H1 (cell line): Measurements from ENCODE around the gene CREG2. TPM values are rescaled to one million over a fixed set of nuclear protein-coding genes. Genes with fewer than 3 reads are reported as not detected.

Experiments
- CTCF ChIA-PET: fragments of 300-600 bp; sonication (Branson Sonifier 250); formaldehyde crosslinking; loops from one replicate; lab custom pipeline; 2021; ENCODE audit not compliant: partially characterized antibody; lab: Charles Lee
- POLR2A ChIA-PET: fragments of 300-600 bp; sonication (Branson Sonifier 250); formaldehyde crosslinking; loops from one replicate; lab custom pipeline; 2021; ENCODE audit warnings: inconsistent platforms; ENCODE audit not compliant: partially characterized antibody; lab: Charles Lee
- DNase-seq, 2 experiments: peaks; one replicate each; pipeline versions ENCODE4 v3.0.0 to v3.0.0-alpha.2; 2010 to 2022; ENCODE audit warnings: low spot score in 2 of 2, low read depth in 1 of 2, mixed read lengths in 1 of 2
- FAIRE-seq: peaks from 2 replicates; lab custom pipeline; 2011; peaks lifted over from hg19 to GRCh38; lab: Jason Lieb, UNC
- H2AFZ ChIP-seq: 2 replicates; pipeline ENCODE4 v1.8.1; 2012; ENCODE audit warnings: low read length, inconsistent platforms
- H2AK5ac ChIP-seq: 2 replicates; pipeline ENCODE4 v1.6.1; 2013; ENCODE audit warnings: low read depth, low read length
- H2BK120ac ChIP-seq: replicated peaks from 2 replicates; pipeline ENCODE3; 2013; ENCODE audit warnings: low read depth, low read length, inconsistent platforms
- H2BK12ac ChIP-seq: 2 replicates; pipeline ENCODE4 v1.6.1; 2013; ENCODE audit warnings: low read depth, low read length
- H2BK15ac ChIP-seq: 2 replicates; pipeline ENCODE4 v1.6.1; 2013; ENCODE audit warnings: low read length
- H2BK20ac ChIP-seq: 2 replicates; pipeline ENCODE4 v1.6.1; 2013; ENCODE audit warnings: low read length
- H2BK5ac ChIP-seq: 2 replicates; pipeline ENCODE4 v1.6.1; 2013; ENCODE audit warnings: low read depth, low read length
- H3K14ac ChIP-seq: 2 replicates; pipeline ENCODE4 v1.6.1; 2013; ENCODE audit warnings: inconsistent platforms; ENCODE audit not compliant: insufficient read length
- H3K18ac ChIP-seq: 2 replicates; pipeline ENCODE4 v1.6.1; 2013; ENCODE audit warnings: low read length; ENCODE audit errors: extremely low read depth
- H3K23ac ChIP-seq: 2 replicates; pipeline ENCODE4 v1.6.1; 2013; ENCODE audit warnings: inconsistent platforms; ENCODE audit not compliant: insufficient read length
- H3K23me2 ChIP-seq: 2 replicates; pipeline ENCODE4 v1.6.1; 2013; ENCODE audit warnings: low read depth, low read length
- H3K27ac ChIP-seq: 2 replicates; pipeline ENCODE4 v1.6.1; 2011; ENCODE audit warnings: low read depth, low read length, inconsistent platforms
- H3K27me3 ChIP-seq, 4 experiments: replicated peaks in 1 of 4; 1 replicate in 1 of 4; 2 replicates in 3 of 4; pipeline versions ENCODE4 v1.6.1 to v1.8.1; 2011 to 2013; ENCODE audit warnings: low read length in 3 of 4, mild to moderate bottlenecking in 3 of 4, inconsistent platforms in 2 of 4, mixed read lengths in 2 of 4, moderate library complexity in 1 of 4; ENCODE audit not compliant: control insufficient read depth in 3 of 4, insufficient read depth in 3 of 4; ENCODE audit errors: extremely low read depth in 1 of 4
- H3K36me3 ChIP-seq, 4 experiments: 2 replicates each; pipeline versions ENCODE4 v1.6.1 to v1.8.1; 2011 to 2013; ENCODE audit warnings: mild to moderate bottlenecking in 4 of 4, low read length in 3 of 4, moderate library complexity in 2 of 4, control low read depth in 1 of 4, inconsistent platforms in 1 of 4; ENCODE audit not compliant: insufficient read depth in 4 of 4, control insufficient read depth in 2 of 4
- H3K4ac ChIP-seq: replicated peaks from 2 replicates; pipeline ENCODE3; 2013; ENCODE audit warnings: low read length, low read depth, mixed read lengths, inconsistent platforms; ENCODE audit not compliant: insufficient read length
- H3K4me1 ChIP-seq, 4 experiments: replicated peaks in 1 of 4; 1 replicate in 1 of 4; 2 replicates in 3 of 4; pipeline versions ENCODE4 v1.6.1 to v1.8.1; 2011 to 2013; ENCODE audit warnings: low read length in 3 of 4, inconsistent platforms in 2 of 4, mixed read lengths in 1 of 4; ENCODE audit not compliant: insufficient read depth in 4 of 4, control insufficient read depth in 3 of 4
- H3K4me2 ChIP-seq, 2 experiments: 2 replicates each; pipeline versions ENCODE4 v1.6.1 to v1.8.1; 2011 to 2013; ENCODE audit warnings: low read depth in 2 of 2, low read length in 2 of 2, control low read depth in 1 of 2, inconsistent platforms in 1 of 2, mild to moderate bottlenecking in 1 of 2; ENCODE audit not compliant: insufficient read depth in 1 of 2
- H3K4me3 ChIP-seq, 4 experiments: fragments of 200-600, 300-600 bp in 1 of 4; sonication (generic), shearing (Covaris generic), sonication (Bioruptor Twin) in 1 of 4; 2 replicates each; pipeline versions ENCODE4 v1.5.1 to v1.8.1; 2011 to 2016; ENCODE audit warnings: low read length in 4 of 4, low read depth in 3 of 4, control low read depth in 2 of 4, inconsistent platforms in 2 of 4, mild to moderate bottlenecking in 2 of 4, mixed read lengths in 1 of 4, moderate library complexity in 1 of 4; ENCODE audit not compliant: insufficient read depth in 2 of 4; ENCODE audit errors: extremely low read depth in 1 of 4
- H3K56ac ChIP-seq: replicated peaks from 2 replicates; pipeline ENCODE3; 2013; ENCODE audit warnings: low read depth, mild to moderate bottlenecking, mixed read lengths, low read length, inconsistent platforms; ENCODE audit not compliant: insufficient read length
- H3K79me1 ChIP-seq: 2 replicates; pipeline ENCODE4 v1.6.1; 2013; ENCODE audit warnings: low read depth, low read length, control low read depth
- H3K79me2 ChIP-seq, 2 experiments: 2 replicates each; pipeline versions ENCODE4 v1.6.1 to v1.8.1; 2012 to 2013; ENCODE audit warnings: low read length in 2 of 2, mild to moderate bottlenecking in 2 of 2, inconsistent platforms in 1 of 2; ENCODE audit not compliant: insufficient read depth in 2 of 2, control insufficient read depth in 1 of 2
- H3K9ac ChIP-seq, 4 experiments: replicated peaks in 1 of 4; 1 replicate in 1 of 4; 2 replicates in 3 of 4; pipeline versions ENCODE4 v1.6.1 to v1.8.1; 2011 to 2013; ENCODE audit warnings: low read depth in 3 of 4, low read length in 3 of 4, control low read depth in 2 of 4, mild to moderate bottlenecking in 2 of 4, moderate library complexity in 2 of 4, inconsistent platforms in 1 of 4; ENCODE audit errors: extremely low read depth in 1 of 4
- H3K9me3 ChIP-seq, 2 experiments: 2 replicates each; pipeline versions ENCODE4 v1.6.1 to v1.8.1; 2012 to 2013; ENCODE audit warnings: mild to moderate bottlenecking in 2 of 2, moderate library complexity in 2 of 2, control low read depth in 1 of 2, inconsistent platforms in 1 of 2, low read depth in 1 of 2, low read length in 1 of 2, mixed read lengths in 1 of 2; ENCODE audit not compliant: insufficient read depth in 2 of 2
- H4K20me1 ChIP-seq, 2 experiments: replicated peaks in 1 of 2; 2 replicates each; pipeline versions ENCODE3 to v1.8.1; 2011 to 2013; ENCODE audit warnings: inconsistent platforms in 2 of 2, low read length in 2 of 2, mild to moderate bottlenecking in 1 of 2; ENCODE audit not compliant: insufficient read depth in 2 of 2, control insufficient read depth in 1 of 2
- H4K5ac ChIP-seq: 2 replicates; pipeline ENCODE4 v1.6.1; 2013; ENCODE audit warnings: low read length, low read depth, mixed read lengths, inconsistent platforms; ENCODE audit not compliant: insufficient read length
- H4K8ac ChIP-seq: 2 replicates; pipeline ENCODE4 v1.8.0; 2013; ENCODE audit warnings: mild to moderate bottlenecking, moderate library complexity, low read length, inconsistent platforms; ENCODE audit not compliant: insufficient read depth; ENCODE audit errors: extremely low read depth
- H4K91ac ChIP-seq: replicated peaks from 2 replicates; pipeline ENCODE3; 2013; ENCODE audit warnings: low read length, mixed read lengths, inconsistent platforms; ENCODE audit not compliant: insufficient read length
- CBX8 ChIP-seq: fragments of 300-800, 300-1000 bp; sonication (generic); IDR thresholded peaks from 2 replicates; pipeline ENCODE4 v1.7.1; 2016; ENCODE audit warnings: low read depth, low read length, borderline replicate concordance
- CEBPB ChIP-seq: IDR thresholded peaks from 2 replicates; pipeline ENCODE4 v1.6.1; 2012; ENCODE audit warnings: low read depth, low read length
- EGR1 ChIP-seq: IDR thresholded peaks from 2 replicates; pipeline ENCODE4 v1.6.1; 2011; ENCODE audit warnings: low read depth, low read length, borderline replicate concordance
- HDAC2 ChIP-seq, 2 experiments: fragments of 300-600 bp in 1 of 2; sonication (generic) in 1 of 2; IDR thresholded peaks; 2 replicates each; pipeline ENCODE4 v1.6.1; 2011 to 2012; ENCODE audit warnings: low read depth in 2 of 2, low read length in 2 of 2, mild to moderate bottlenecking in 2 of 2, moderate library complexity in 2 of 2, borderline replicate concordance in 1 of 2, inconsistent platforms in 1 of 2
- JUN ChIP-seq: IDR thresholded peaks from 2 replicates; pipeline ENCODE4 v1.6.1; 2011; ENCODE audit warnings: low read depth, mild to moderate bottlenecking, improper control_type of control experiment, low read length
- JUND ChIP-seq: IDR thresholded peaks from 2 replicates; pipeline ENCODE4 v1.6.1; 2011; ENCODE audit warnings: mild to moderate bottlenecking, improper control_type of control experiment, low read length
- PHF8 ChIP-seq: fragments of 200-600 bp; sonication (generic); conservative IDR thresholded peaks from 2 replicates; pipeline ENCODE4 v1.7.1; 2012; ENCODE audit warnings: low read depth, mild to moderate bottlenecking, inconsistent platforms, low read length, moderate library complexity
- SIX5 ChIP-seq: IDR thresholded peaks from 2 replicates; pipeline ENCODE4 v1.6.1; 2011; ENCODE audit warnings: mild to moderate bottlenecking, low read depth, low read length
- YY1 ChIP-seq: IDR thresholded peaks from 2 replicates; pipeline ENCODE4 v1.6.1; 2011; ENCODE audit warnings: low read depth, mild to moderate bottlenecking, low read length
- WGBS, 2 experiments: shearing (Covaris generic) in 1 of 2; methylation state at CpG; one replicate each; pipeline versions ENCODE4 v1.1.6 to v1.1.7; 2013 to 2015; ENCODE audit warnings: low lambda C conversion rate in 2 of 2, mixed read lengths in 2 of 2, inconsistent platforms in 1 of 2, low coverage in 1 of 2, missing lambda C conversion rate in 1 of 2; ENCODE audit not compliant: insufficient replicate concordance in 2 of 2, insufficient coverage in 1 of 2, insufficient read length in 1 of 2; ENCODE audit errors: extremely low coverage in 1 of 2, missing lambda C conversion rate in 1 of 2; 5-methylcytosine and 5-hydroxymethylcytosine counted together
- polyA plus RNA-seq, 7 experiments: library from polyadenylated mRNA; depleted of rRNA in 3 of 7; stranded (reverse) in 5 of 7; unstranded in 2 of 7; fragments of >200 nt in 5 of 7; fragments of 200-250 nt in 2 of 7; gene quantifications; 1 replicate in 5 of 7; 2 replicates in 1 of 7; 4 replicates in 1 of 7; pipeline versions ENCODE4 v1.2.1 to v1.2.3, GENCODE V29; 2011 to 2013; ENCODE audit warnings: missing spikeins in 2 of 7, mixed read lengths in 2 of 7
- total RNA-seq: library from RNA; stranded (reverse); fragmentation: NEBNext Ultra II Directional; extraction: Animal tissue kit (Norgen Biotek cat#: 25700); gene quantifications from 2 replicates; pipeline ENCODE4 v1.2.1, GENCODE V29; 2021
- TF ChIP-seq, protein P1 (sequence below): IDR thresholded peaks from 2 replicates; pipeline ENCODE4 v1.6.1; 2011; ENCODE audit warnings: low read length, improper control_type of control experiment

Gene CREG2
- total and polyA plus RNA-seq, 2 of the 8 experiments (the other 6 are each of a cell fraction or from before 2014, with no cell fraction given): 2.0 to 2.2 TPM

GRCh38 chr2:101308432-101309210 is 78.7 kb downstream of the CREG2 start, which contains the start of gene RNF149:
TSS of gene RNF149 (minus strand) at chr2:101308701. CDS start at chr2:101308588, 113 bp downstream.
- Histone ChIP-seq H2BK15ac (no peak within 1 kb of the TSS), H3K27ac (no peak within 1 kb of the TSS), H3K23me2 (peaks cover 12% of the 10 kb centered on the region; the same call in 1 of the 2 replicates), H3K79me1 (peaks cover 4% of the 10 kb centered on the region; the same call in 1 of the 2 replicates), H4K91ac (peak within 1 kb of the TSS; percentile 94), H4K8ac (peak within 1 kb of the TSS; percentile 94), H3K4ac (peak within 1 kb of the TSS; percentile 88), H3K9ac (peak within 1 kb of the TSS; percentile 59 to 71 (median 61)), H3K9me3 (no peaks in the 10 kb centered on the region), H4K20me1 (peaks cover 18% of the 10 kb centered on the region in 2 experiments), H2BK12ac (peak within 1 kb of the TSS; percentile 92), H2BK20ac (no peak within 1 kb of the TSS), H3K27me3 (peaks cover 0 to 9% (median 0%) of the 10 kb centered on the region in 4 experiments; a peak in 3 of 7 replicates), H3K79me2 (peaks cover 0 to 44% of the 10 kb centered on the region in 2 experiments; a peak in 2 of 4 replicates), H2BK5ac (peak within 1 kb of the TSS; percentile 85; the same call in 1 of the 2 replicates), H2AK5ac (no peak within 1 kb of the TSS), H2AFZ (peak within 1 kb of the TSS; percentile 96; the same call in 1 of the 2 replicates), H3K4me2 (peak within 1 kb of the TSS; percentile 81 to 98), H2BK120ac (peak within 1 kb of the TSS; percentile 69), H3K36me3 (peaks cover 0 to 5% (median 0%) of the 10 kb centered on the region in 4 experiments; a peak in 1 of 8 replicates), H3K23ac (no peak within 1 kb of the TSS), H3K56ac (peak within 1 kb of the TSS; percentile 67), H3K4me3 (peak within 1 kb of the TSS; percentile 56 to 80 (median 72)), H4K5ac (peak within 1 kb of the TSS; percentile 94), H3K14ac (no peak within 1 kb of the TSS), H3K18ac (peak within 1 kb of the TSS; percentile 93), H3K4me1 (peaks cover 3 to 14% (median 5%) of the 10 kb centered on the region in 4 experiments)
- WGBS, 2 experiments: 8% methylated on average over 67 of the region's 76 CpGs; no CpG with 5 or more reads in 1 of the 2 experiments
- ChIA-PET POLR2A (interaction anchor here (0.6 to 1.4 kb wide), 9 partner anchors 9 to 748 kb away, joined by 3 to 5 read pairs (median 4); partner anchors contain the start of gene CNOT11), CTCF (interaction anchor here (0.6 to 3.0 kb wide), 3 partner anchors 10 to 587 kb away, joined by 3 to 7 read pairs (median 4); partner anchors contain the start of gene CREG2)
- FAIRE-seq: no peak
- peak; percentile 65 to 95 for DNase-seq
- TF ChIP-seq CBX8 (no peak), CEBPB (peak; percentile 91), PHF8 (peak; percentile 69), JUN (no peak), YY1 (no peak), HDAC2 (IDR thresholded peaks at IDR 0.05; ENCODE audit: borderline replicate concordance in 1 of 2, low read depth in 2 of 2, low read length in 2 of 2) (peak in 1 of 2 experiments; percentile 96; a peak in 1 of 4 replicates), JUND (no peak), SIX5 (no peak), EGR1 (no peak; the same call in 1 of the 2 replicates)
- TF ChIP-seq, protein P1, sequence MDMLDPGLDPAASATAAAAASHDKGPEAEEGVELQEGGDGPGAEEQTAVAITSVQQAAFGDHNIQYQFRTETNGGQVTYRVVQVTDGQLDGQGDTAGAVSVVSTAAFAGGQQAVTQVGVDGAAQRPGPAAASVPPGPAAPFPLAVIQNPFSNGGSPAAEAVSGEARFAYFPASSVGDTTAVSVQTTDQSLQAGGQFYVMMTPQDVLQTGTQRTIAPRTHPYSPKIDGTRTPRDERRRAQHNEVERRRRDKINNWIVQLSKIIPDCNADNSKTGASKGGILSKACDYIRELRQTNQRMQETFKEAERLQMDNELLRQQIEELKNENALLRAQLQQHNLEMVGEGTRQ: no peak
